ENCODE data around the gene CAPN2. TPM values are rescaled to one million over a fixed set of nuclear protein-coding genes. Genes with fewer than 3 reads are reported as not detected.
A peak's percentile ranks its signal among the peaks of the same experiment; 100 is the strongest.

The CAPN2 gene
- total RNA-seq, 1 experiment from 2014 or later = 513 TPM

DNA sequence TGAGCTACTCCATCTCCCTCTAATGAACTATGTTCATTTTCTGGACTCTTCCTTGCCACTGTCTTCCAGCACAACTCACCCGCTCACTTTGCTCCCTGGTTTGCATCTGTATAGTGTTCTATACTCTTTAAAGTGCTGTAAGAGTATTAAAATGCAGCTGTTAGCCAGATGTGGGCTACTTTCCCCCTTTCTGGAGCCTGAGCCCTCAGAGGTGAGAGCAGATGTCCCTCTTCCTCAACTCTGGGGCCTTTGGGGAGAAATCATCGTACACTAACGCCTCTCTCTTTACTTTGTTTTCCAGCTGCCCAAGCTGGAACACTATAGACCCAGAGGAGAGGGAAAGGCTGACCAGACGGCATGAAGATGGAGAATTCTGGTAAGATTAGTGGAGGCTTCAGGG is 39.4 kb downstream of the CAPN2 start:
- Mint-ChIP-seq H3K9me3 (ENCODE audit: unreplicated experiment) (no peaks in the 10 kb centered on the region), H3K36me3 (ENCODE audit: insufficient read depth, unreplicated experiment) (peaks cover 93% of the 10 kb centered on the region), H3K4me1 (ENCODE audit: insufficient read depth, unreplicated experiment) (peaks cover 12% of the 10 kb centered on the region), H3K27me3 (ENCODE audit: insufficient read depth, unreplicated experiment) (no peaks in the 10 kb centered on the region), H3K4me3 (ENCODE audit: unreplicated experiment) (no peak overlapping the region), H3K27ac (ENCODE audit: low read depth, unreplicated experiment) (peak overlapping the region; percentile 53)
- ChIA-PET POLR2A (interaction anchor here (0.9 to 1.9 kb wide), 4 partner anchors 11 to 50 kb away, joined by 3 to 6 read pairs (median 4); partner anchors contain the start of gene CAPN2), CTCF (interaction anchor here (0.6 to 7.4 kb wide), 14 partner anchors 10 to 610 kb away, joined by 3 to 70 read pairs (median 4); partner anchors contain the start of gene CAPN2)
- BruUV-seq (replicated peaks) = no TSS peak
- DNase-seq (ENCODE audit: unreplicated experiment) = no peak
- intact Hi-C loops (cut with micrococcal nuclease) = no loop called here
- TF ChIP-seq, protein P1, sequence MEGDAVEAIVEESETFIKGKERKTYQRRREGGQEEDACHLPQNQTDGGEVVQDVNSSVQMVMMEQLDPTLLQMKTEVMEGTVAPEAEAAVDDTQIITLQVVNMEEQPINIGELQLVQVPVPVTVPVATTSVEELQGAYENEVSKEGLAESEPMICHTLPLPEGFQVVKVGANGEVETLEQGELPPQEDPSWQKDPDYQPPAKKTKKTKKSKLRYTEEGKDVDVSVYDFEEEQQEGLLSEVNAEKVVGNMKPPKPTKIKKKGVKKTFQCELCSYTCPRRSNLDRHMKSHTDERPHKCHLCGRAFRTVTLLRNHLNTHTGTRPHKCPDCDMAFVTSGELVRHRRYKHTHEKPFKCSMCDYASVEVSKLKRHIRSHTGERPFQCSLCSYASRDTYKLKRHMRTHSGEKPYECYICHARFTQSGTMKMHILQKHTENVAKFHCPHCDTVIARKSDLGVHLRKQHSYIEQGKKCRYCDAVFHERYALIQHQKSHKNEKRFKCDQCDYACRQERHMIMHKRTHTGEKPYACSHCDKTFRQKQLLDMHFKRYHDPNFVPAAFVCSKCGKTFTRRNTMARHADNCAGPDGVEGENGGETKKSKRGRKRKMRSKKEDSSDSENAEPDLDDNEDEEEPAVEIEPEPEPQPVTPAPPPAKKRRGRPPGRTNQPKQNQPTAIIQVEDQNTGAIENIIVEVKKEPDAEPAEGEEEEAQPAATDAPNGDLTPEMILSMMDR (IDR thresholded peaks at IDR 0.05; ENCODE audit: unreplicated experiment) = no peak

DNA sequence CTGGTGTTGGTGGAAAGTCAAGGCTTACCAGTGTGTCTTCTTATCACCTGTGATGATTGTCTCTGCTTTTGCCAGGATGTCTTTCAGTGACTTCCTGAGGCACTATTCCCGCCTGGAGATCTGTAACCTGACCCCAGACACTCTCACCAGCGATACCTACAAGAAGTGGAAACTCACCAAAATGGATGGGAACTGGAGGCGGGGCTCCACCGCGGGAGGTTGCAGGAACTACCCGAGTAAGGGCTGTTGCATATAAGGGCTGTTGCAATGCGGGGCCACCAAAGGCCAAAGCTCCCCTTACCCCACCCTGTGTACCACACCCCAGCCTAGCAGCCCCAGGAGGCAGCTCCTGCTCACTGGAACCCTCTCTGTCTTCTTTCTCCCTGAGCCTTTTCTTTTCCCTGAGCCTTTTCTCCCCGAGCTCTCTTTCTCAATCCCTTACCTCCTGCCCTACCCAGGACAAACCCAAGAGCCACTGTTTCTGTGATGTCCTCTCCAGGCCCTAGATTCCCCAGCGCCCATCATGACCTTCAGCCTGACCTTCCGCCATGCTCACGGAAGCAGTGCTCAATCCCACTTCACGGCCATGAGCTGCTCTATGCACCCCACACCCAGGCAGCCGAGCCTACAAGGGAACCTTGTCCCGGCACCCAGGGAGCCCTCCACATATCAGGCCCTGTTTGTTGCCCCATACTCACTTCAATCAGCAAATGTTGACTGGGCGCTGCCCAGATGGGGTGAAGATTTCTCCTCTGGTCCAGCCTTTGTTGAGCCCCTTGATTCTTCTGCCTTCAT is 40.6 kb downstream of the CAPN2 start:
- BruUV-seq (replicated peaks) = no TSS peak
- H3K36me3 Mint-ChIP-seq (ENCODE audit: insufficient read depth, unreplicated experiment) = peaks cover 93% of the 10 kb centered on the region
- POLR2A ChIA-PET = interaction anchor here (0.7 to 1.9 kb wide), 7 partner anchors 10 to 52 kb away, joined by 3 to 6 read pairs (median 3); partner anchors contain the start of gene CAPN2
- H3K9me3 Mint-ChIP-seq (ENCODE audit: unreplicated experiment) = no peaks in the 10 kb centered on the region
- TF ChIP-seq, protein P1 (IDR thresholded peaks at IDR 0.05; ENCODE audit: unreplicated experiment) = no peak
- DNase-seq (ENCODE audit: unreplicated experiment) = no peak
- peak overlapping the region; percentile 82 for H3K27ac Mint-ChIP-seq (ENCODE audit: low read depth, unreplicated experiment)
- intact Hi-C loops (cut with micrococcal nuclease) = no loop called here
- H3K4me1 Mint-ChIP-seq (ENCODE audit: insufficient read depth, unreplicated experiment) = peaks cover 2% of the 10 kb centered on the region
- CTCF ChIA-PET = interaction anchor here (0.6 to 7.4 kb wide), 13 partner anchors 9 to 298 kb away, joined by 3 to 70 read pairs (median 4); partner anchors contain the start of gene CAPN2
- no peak overlapping the region for H3K4me3 Mint-ChIP-seq (ENCODE audit: unreplicated experiment)
- H3K27me3 Mint-ChIP-seq (ENCODE audit: insufficient read depth, unreplicated experiment) = no peaks in the 10 kb centered on the region

DNA sequence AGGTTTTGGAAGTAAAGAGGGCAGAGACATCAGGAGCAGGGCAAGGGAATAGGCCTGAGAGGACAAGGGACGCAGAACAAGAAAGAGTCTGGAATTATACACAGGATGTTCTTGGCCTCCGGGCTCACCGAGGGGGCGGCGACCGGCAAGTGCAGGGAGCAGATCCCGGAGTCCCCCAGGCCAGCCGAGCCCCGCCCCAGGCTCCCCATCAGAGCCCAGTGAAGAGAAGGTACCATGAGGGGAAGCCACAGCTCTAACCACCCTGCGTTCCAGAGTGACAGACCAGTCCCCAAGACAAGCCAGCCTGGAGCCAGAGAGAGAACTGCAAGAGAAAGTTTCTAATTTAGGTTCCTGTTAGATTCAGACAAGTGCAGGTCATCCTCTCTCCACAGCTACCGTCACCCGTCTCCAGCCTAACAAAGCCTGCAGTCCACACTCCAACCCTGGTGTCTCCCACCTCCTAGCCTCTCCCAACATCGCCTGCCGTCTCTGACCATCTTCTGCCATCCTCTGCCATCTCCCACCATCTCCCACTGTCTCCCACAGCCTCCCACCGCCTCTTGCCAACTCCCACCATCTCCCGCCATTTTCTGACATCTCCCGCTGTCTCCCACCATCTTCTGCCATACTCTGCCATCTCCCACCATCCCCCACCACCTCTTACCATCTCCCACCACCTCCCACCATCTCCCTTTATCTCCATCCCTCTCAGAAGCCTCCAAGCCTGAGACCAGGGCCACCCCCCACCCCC is 42.5 kb downstream of the CAPN2 start:
- H3K27me3 Mint-ChIP-seq (ENCODE audit: insufficient read depth, unreplicated experiment) = no peaks in the 10 kb centered on the region
- BruUV-seq (replicated peaks) = no TSS peak
- peaks cover 95% of the 10 kb centered on the region for H3K36me3 Mint-ChIP-seq (ENCODE audit: insufficient read depth, unreplicated experiment)
- no peaks in the 10 kb centered on the region for H3K4me1 Mint-ChIP-seq (ENCODE audit: insufficient read depth, unreplicated experiment)
- no peak for DNase-seq (ENCODE audit: unreplicated experiment)
- TF ChIP-seq, protein P1 (IDR thresholded peaks at IDR 0.05; ENCODE audit: unreplicated experiment) = no peak
- ChIA-PET POLR2A (interaction anchor here (0.7 to 1.1 kb wide), 2 partner anchors 15 to 45 kb away, joined by 3 to 4 read pairs; no protein-coding TSS in a partner anchor), CTCF (interaction anchor here (0.6 to 1.8 kb wide), 4 partner anchors 30 to 114 kb away, joined by 3 to 5 read pairs (median 4); no protein-coding TSS in a partner anchor)
- peak overlapping the region; percentile 40 for H3K27ac Mint-ChIP-seq (ENCODE audit: low read depth, unreplicated experiment)
- no peaks in the 10 kb centered on the region for H3K9me3 Mint-ChIP-seq (ENCODE audit: unreplicated experiment)
- intact Hi-C loops (cut with micrococcal nuclease) = no loop called here
- H3K4me3 Mint-ChIP-seq (ENCODE audit: unreplicated experiment) = no peak overlapping the region

DNA sequence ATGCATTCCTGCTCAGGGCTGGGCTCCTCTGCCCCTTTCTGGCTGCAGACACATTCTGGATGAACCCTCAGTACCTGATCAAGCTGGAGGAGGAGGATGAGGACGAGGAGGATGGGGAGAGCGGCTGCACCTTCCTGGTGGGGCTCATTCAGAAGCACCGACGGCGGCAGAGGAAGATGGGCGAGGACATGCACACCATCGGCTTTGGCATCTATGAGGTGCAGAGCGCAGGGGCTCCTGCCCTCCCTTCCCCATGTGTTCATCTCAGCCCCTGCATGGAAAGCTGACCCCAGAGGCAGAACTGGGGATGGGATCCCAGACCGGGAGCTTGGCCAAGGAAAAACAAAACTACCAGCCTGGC is 43.1 kb downstream of the CAPN2 start:
- DNase-seq (ENCODE audit: unreplicated experiment) = no peak
- no peaks in the 10 kb centered on the region for H3K27me3 Mint-ChIP-seq (ENCODE audit: insufficient read depth, unreplicated experiment)
- TF ChIP-seq, protein P1 (IDR thresholded peaks at IDR 0.05; ENCODE audit: unreplicated experiment) = no peak
- ChIA-PET CTCF (interaction anchor here (0.6 to 1.4 kb wide), 4 partner anchors 10 to 1096 kb away, joined by 4 to 8 read pairs (median 4); no protein-coding TSS in a partner anchor), POLR2A (interaction anchor here (1.6 kb wide), 1 partner anchor 16 kb away, joined by 7 read pairs; no protein-coding TSS in a partner anchor)
- no peaks in the 10 kb centered on the region for H3K4me1 Mint-ChIP-seq (ENCODE audit: insufficient read depth, unreplicated experiment)
- intact Hi-C loops (cut with micrococcal nuclease) = no loop called here
- peak overlapping the region; percentile 40 for H3K27ac Mint-ChIP-seq (ENCODE audit: low read depth, unreplicated experiment)
- H3K9me3 Mint-ChIP-seq (ENCODE audit: unreplicated experiment) = no peaks in the 10 kb centered on the region
- no TSS peak for BruUV-seq (replicated peaks)
- no peak overlapping the region for H3K4me3 Mint-ChIP-seq (ENCODE audit: unreplicated experiment)
- H3K36me3 Mint-ChIP-seq (ENCODE audit: insufficient read depth, unreplicated experiment) = peaks cover 95% of the 10 kb centered on the region
